GM20000 (cell line): ENCODE data around the gene GLP1R.

Source experiments
- DNase-seq: peaks from one replicate; pipeline ENCODE4 v3.0.0; 2012; ENCODE audit warnings: low spot score
- CTCF ChIP-seq: IDR thresholded peaks from 2 replicates; pipeline ENCODE4 v1.5.1; 2012; ENCODE audit warnings: mild to moderate bottlenecking, control low read depth; ENCODE audit errors: extremely low read depth, missing control alignments

Gene GLP1R

DNA sequence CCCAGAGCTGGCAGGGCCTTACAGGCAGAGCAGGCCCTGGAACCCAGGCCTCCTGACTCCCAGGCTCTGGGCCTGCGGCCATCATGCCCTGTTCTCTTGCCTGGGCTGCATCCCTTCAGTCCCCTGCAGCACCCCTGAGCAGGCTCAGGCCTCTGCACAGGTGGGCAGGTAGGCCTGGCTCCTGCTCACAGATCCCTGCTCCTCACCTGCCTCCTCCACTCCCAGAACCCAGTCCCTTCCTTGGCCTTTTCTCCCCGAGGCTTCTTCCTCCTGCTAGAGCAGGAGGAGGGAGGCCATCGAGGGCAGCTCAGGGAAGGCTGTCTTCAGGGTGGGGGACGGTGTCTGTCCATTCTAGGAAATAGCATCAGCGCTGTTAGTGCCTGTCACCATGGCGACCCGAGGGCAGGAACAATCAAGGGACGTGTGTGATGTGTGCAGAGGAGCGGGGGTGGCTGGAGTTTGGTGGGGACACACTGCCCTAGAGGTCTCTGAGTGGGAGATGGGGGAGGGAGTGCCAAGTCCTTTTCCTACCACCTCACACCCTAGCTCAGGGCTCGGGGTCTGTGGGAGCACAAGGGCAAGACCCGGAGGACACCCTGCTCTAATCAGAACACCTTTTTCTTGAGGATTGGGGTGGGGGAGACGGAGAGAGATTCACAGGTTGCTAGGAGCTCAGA is 26.6 kb downstream of the GLP1R start:
- DNase-seq = no peak
- no peak for TF ChIP-seq CTCF

GRCh38 chr6:39075807-39076622 is 27.4 kb downstream of the GLP1R start:
- TF ChIP-seq CTCF = no peak
- no peak for DNase-seq

DNA sequence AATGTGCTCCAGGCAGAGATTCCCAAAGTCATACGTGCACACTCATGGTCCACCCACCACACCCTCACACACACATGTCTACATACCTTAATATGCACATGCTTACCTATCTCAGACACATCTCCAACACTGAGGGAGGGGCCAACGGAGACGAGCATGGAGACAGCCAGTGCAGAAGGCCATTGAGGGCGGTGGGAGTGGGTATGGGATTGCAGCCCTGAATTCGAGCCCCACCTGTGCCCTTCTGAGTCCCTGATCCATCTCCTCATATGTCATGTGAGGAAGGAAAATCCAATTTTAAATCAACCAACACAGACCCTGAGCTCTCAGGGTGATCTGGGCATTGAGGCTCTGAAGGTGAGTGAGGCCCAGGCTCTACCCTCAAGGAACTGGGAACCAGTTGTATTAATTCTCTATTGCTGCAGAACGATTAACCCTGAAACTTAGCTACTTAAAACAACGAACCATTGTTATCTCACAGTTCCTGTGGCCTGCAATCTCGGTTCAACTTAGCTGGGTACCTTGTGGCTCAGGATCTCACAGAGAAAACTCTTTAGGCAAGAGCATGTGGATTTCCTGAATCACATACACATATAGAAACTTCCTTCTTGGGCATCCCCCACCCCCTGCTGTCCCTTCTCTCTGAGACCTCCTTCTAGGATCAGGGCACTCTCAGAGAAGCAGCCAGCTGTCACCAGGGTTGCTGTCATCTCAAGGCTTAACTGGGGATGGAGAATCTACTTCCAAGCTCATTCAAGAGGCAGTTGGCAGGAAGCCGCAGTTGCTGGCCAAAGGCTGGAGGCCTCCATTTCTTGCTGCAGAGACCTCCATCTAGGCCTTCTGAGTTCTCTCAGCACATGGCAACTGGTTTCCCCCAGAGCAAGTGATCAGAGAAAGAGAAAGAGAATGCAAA is 28.3 kb downstream of the GLP1R start:
- TF ChIP-seq CTCF = no peak
- no peak for DNase-seq

DNA sequence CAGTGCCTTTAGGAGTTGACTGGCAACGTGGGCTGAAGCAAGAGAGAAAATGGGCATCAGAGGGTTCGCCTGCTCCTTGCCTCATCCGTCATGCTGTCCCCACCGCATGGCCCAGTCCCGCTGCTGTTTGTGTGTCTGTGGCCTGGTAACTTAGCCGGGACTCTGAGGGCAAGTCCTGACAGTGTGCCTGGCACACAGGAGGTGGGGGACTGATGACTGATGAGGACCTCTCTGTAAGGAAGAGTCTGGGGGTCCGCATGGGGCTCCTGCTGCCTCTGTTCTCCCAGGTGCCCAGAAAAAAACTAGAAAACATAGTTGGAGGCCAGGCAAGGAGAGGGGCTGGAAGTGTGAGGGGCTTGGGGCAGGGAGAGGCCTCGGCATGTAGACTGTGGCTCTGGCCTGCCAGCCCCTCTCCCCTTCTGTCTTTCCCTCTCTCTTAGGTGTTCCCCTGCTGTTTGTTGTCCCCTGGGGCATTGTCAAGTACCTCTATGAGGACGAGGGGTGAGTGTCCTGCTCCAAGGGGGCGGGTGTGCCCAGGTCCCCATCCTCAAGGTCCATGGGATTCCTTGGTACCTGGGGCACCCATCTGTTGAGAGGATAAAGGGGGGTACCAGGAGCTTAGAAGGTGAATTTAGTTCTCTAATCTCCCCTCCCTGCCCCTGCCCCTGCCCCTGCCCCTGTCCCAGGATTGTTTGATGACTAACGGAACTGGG is 29.5 kb downstream of the GLP1R start:
- no peak for DNase-seq
- no peak for TF ChIP-seq CTCF

DNA sequence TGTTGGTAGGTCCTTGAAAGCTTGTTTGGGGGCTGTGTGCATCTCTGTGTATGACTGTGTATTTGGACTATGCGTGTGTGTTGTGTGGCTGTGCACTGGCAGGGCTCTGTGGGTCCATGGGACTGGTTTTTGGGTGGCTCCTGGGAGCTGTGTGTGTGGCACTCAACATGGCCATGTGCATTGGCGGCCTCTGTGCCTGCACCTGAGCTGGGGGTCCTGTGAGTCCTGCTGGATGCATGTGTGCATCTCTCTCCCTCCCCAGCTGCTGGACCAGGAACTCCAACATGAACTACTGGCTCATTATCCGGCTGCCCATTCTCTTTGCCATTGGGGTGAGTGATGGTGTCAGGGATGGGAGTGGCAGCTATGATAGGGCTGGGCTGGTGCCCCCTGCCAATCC is 30.1 kb downstream of the GLP1R start:
- TF ChIP-seq CTCF = no peak
- DNase-seq = no peak

- no peak for DNase-seq
- no peak for TF ChIP-seq CTCF
Measured at GRCh38 chr6:39079197-39080125, 30.9 kb downstream of the GLP1R start.
